ENCODE data around the gene MGRN1.
A peak's percentile ranks its signal among the peaks of the same experiment; 100 is the strongest.

MGRN1 gene

GRCh38 chr16:4690946-4691665, 66.5 kb downstream of the MGRN1 start:
- TF ChIP-seq, protein P1, sequence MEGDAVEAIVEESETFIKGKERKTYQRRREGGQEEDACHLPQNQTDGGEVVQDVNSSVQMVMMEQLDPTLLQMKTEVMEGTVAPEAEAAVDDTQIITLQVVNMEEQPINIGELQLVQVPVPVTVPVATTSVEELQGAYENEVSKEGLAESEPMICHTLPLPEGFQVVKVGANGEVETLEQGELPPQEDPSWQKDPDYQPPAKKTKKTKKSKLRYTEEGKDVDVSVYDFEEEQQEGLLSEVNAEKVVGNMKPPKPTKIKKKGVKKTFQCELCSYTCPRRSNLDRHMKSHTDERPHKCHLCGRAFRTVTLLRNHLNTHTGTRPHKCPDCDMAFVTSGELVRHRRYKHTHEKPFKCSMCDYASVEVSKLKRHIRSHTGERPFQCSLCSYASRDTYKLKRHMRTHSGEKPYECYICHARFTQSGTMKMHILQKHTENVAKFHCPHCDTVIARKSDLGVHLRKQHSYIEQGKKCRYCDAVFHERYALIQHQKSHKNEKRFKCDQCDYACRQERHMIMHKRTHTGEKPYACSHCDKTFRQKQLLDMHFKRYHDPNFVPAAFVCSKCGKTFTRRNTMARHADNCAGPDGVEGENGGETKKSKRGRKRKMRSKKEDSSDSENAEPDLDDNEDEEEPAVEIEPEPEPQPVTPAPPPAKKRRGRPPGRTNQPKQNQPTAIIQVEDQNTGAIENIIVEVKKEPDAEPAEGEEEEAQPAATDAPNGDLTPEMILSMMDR (conservative IDR thresholded peaks at IDR 0.05; ENCODE audit: low read depth, low read length): no peak
- DNase-seq (ENCODE audit: low read depth): no peak
- no peak overlapping the region for H3K4me3 ChIP-seq (ENCODE audit: low read depth, low read length)

DNA sequence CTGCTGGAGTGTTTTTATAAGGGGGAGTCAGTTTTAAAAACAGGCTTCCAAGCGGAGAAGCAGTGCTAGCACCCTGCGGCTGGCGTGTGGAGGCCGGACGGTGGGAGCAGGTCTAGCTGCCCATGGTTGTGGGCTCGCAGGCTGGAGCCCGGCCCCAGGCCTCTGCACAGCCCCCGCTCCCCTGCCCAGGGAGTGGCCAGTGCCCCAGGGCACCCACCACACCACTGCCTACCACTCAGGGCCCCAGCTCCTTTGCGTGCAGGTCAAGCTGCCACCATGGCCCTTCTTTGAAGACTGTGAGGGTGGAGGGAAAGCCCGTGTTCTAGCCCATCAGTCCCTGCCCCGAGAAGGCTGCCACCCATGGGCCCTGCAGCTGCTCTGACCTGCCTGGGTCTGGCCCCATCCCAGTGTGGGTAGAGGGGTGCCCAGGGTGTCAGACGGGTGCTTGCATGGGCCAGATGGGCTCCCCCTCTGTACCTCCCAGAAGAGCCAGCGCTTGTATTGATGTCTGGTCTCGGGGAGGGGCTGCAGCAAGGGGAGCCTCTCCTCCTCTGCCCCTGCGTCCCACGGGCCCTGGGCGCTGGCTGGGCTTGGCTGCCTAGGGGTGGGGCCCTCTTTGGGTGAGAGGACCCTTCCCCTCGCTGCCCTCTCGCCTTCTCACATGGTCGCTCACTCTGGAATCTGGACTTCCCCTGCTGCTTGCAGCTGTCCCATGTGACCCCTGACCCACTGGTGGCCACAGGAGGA, 67.2 kb downstream of the MGRN1 start:
- DNase-seq (ENCODE audit: low read depth): no peak
- no peak overlapping the region for H3K4me3 ChIP-seq (ENCODE audit: low read depth, low read length)
- TF ChIP-seq, protein P1 (conservative IDR thresholded peaks at IDR 0.05; ENCODE audit: low read depth, low read length): no peak

DNA sequence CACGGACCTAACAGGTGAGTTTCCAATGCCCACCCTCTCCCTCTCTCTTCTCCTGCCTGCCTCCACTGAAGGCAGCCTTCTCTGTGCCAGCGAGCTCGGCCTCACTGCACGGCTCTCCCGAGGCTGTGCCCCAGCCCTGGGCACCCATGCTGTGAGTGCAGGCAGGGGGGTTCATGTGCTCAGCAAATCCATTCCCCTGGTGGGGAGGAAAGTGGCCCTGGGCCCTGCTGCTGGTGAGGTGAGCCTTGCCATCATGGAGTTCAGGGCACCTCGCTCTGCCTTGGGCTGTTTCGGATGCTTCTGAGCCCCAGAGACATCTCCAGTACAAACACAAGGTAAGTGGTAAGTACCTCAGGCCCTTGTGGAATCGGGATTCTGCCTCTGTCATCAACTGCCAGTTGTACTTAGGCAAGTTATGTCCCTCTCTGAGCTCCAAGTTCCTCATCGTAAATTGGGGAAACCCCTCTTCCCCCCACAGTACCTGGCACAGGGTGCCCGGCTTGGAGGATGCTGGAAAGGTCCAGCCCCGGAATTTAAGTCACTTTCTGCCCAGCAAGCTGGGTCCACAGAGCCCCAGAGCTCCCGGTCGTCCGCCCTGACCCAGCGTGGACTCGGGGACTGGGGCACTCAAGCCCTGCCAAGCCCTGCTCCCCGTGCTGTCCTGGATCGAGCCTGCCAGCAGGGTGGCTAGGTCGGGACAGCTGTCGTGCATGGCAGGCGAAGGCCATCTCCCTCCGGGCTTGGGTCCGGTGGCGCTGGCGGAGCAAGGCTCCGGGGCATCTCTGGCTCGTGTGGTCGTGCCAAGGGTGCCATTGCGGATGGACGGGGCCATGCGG, 68.1 kb downstream of the MGRN1 start:
- TF ChIP-seq, protein P1 (conservative IDR thresholded peaks at IDR 0.05; ENCODE audit: low read depth, low read length): no peak
- peak; percentile 11 for DNase-seq (ENCODE audit: low read depth)
- H3K4me3 ChIP-seq (ENCODE audit: low read depth, low read length): peak overlapping the region; percentile 70

- peak within 1 kb of the TSS; percentile 96 for H3K4me3 ChIP-seq (ENCODE audit: low read depth, low read length)
- TF ChIP-seq, protein P1 (conservative IDR thresholded peaks at IDR 0.05; ENCODE audit: low read depth, low read length): no peak
- DNase-seq (ENCODE audit: low read depth): peak; percentile 95
These were observed 68.8 kb downstream of the MGRN1 start, which contains the start of gene NUDT16L1 for GRCh38 chr16:4693296-4693955. TSS of gene NUDT16L1 (plus strand) at chr16:4693562. CDS start at chr16:4693727, 165 bp downstream.

DNA sequence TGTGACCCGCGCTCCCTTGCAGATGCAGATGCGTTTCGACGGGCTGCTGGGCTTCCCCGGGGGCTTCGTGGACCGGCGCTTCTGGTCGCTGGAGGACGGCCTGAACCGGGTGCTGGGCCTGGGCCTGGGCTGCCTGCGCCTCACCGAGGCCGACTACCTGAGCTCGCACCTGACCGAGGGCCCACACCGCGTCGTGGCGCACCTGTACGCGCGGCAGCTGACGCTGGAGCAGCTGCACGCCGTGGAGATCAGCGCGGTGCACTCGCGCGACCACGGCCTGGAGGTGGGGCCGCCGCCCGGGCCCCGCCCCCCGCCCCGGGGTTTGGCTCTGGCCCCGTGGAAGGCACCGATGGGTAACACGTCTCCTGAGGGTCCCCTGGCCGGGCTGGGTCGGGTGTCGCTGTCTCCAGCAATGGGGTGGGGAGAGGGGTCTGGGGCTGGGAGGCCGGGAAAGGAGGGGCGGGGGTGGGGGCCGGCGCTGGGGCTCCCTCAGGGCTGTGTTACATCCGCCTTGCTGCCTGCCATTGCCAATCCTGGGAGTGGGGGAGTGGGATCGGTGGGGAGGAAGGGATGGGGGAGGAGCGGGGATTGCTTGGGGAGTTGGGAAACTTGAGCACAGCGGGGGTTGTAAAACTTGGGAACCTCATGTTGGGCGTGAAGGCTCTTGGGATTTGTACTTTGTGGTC, 69.5 kb downstream of the MGRN1 start:
- DNase-seq (ENCODE audit: low read depth): peak; percentile 72
- TF ChIP-seq, protein P1 (conservative IDR thresholded peaks at IDR 0.05; ENCODE audit: low read depth, low read length): no peak
- peak overlapping the region; percentile 96 for H3K4me3 ChIP-seq (ENCODE audit: low read depth, low read length)
